ENCODE data around the gene DAP. TPM values are rescaled to one million over a fixed set of nuclear protein-coding genes. Genes with fewer than 3 reads are reported as not detected.
A peak's percentile ranks its signal among the peaks of the same experiment; 100 is the strongest.

The DAP gene
- total RNA-seq, 3 donors from 2014 or later, result 60.8 to 63.8 (median 61.9) TPM

GRCh38 chr5:10704949-10705621 is 55.9 kb downstream of the DAP start:
- no peaks in the 10 kb centered on the region for H3K9me3 ChIP-seq
- no peaks in the 10 kb centered on the region for H3K36me3 ChIP-seq
- DNase-seq (ENCODE audit: low spot score in 2 of 2), result no peak
- intact Hi-C loops (cut with DNase I; ENCODE audit: low total_unique reads), result no loop called here
- H3K4me1 ChIP-seq, result peaks cover 0 to 13% of the 10 kb centered on the region in 2 donors
- peak overlapping the region; percentile 8 to 65 for H3K27ac ChIP-seq
- no peak overlapping the region for H3K4me3 ChIP-seq
- TF ChIP-seq POLR2AphosphoS5 (IDR thresholded peaks at IDR 0.05) (no peak), CTCF (IDR thresholded peaks at IDR 0.05) (no peak), POLR2A (IDR thresholded peaks at IDR 0.05) (no peak)
- H3K27me3 ChIP-seq, result no peaks in the 10 kb centered on the region

GRCh38 chr5:10703676-10704075 is 57.4 kb downstream of the DAP start:
- Histone ChIP-seq H3K9me3 (no peaks in the 10 kb centered on the region), H3K36me3 (no peaks in the 10 kb centered on the region), H3K4me3 (no peak overlapping the region), H3K27ac (peak overlapping the region; percentile 62 to 65), H3K27me3 (no peaks in the 10 kb centered on the region), H3K4me1 (peaks cover 0 to 13% of the 10 kb centered on the region in 2 donors)
- TF ChIP-seq CTCF (IDR thresholded peaks at IDR 0.05) (no peak), POLR2AphosphoS5 (IDR thresholded peaks at IDR 0.05) (no peak)
- intact Hi-C loops (cut with DNase I; ENCODE audit: low total_unique reads), result no loop called here
- DNase-seq (ENCODE audit: low spot score in 2 of 2), result peak in 1 of 2 donors; percentile 60

GRCh38 chr5:10702911-10703491 is 58.0 kb downstream of the DAP start:
- Histone ChIP-seq H3K9me3 (no peaks in the 10 kb centered on the region), H3K4me1 (peaks cover 0 to 13% of the 10 kb centered on the region in 2 donors), H3K36me3 (no peaks in the 10 kb centered on the region), H3K27ac (peak overlapping the region in 1 of 2 donors; percentile 65), H3K27me3 (no peaks in the 10 kb centered on the region), H3K4me3 (no peak overlapping the region)
- intact Hi-C loops (cut with DNase I; ENCODE audit: low total_unique reads), result no loop called here
- no peak for DNase-seq (ENCODE audit: low spot score in 2 of 2)
- TF ChIP-seq POLR2A (IDR thresholded peaks at IDR 0.05) (no peak), CTCF (IDR thresholded peaks at IDR 0.05) (no peak), POLR2AphosphoS5 (IDR thresholded peaks at IDR 0.05) (no peak)

GRCh38 chr5:10702040-10702629 is 58.9 kb downstream of the DAP start:
- Histone ChIP-seq H3K9me3 (no peaks in the 10 kb centered on the region), H3K4me1 (peaks cover 0 to 13% of the 10 kb centered on the region in 2 donors), H3K27me3 (no peaks in the 10 kb centered on the region), H3K27ac (peak overlapping the region in 1 of 2 donors; percentile 20), H3K36me3 (no peaks in the 10 kb centered on the region), H3K4me3 (no peak overlapping the region)
- no peak for DNase-seq (ENCODE audit: low spot score in 2 of 2)
- intact Hi-C loops (cut with DNase I; ENCODE audit: low total_unique reads), result no loop called here
- TF ChIP-seq POLR2A (IDR thresholded peaks at IDR 0.05) (no peak), CTCF (IDR thresholded peaks at IDR 0.05) (no peak), POLR2AphosphoS5 (IDR thresholded peaks at IDR 0.05) (no peak)

GRCh38 chr5:10701567-10702039 is 59.4 kb downstream of the DAP start:
- no peak overlapping the region for H3K4me3 ChIP-seq
- no peaks in the 10 kb centered on the region for H3K9me3 ChIP-seq
- H3K27me3 ChIP-seq, result no peaks in the 10 kb centered on the region
- no peaks in the 10 kb centered on the region for H3K36me3 ChIP-seq
- intact Hi-C loops (cut with DNase I; ENCODE audit: low total_unique reads), result no loop called here
- no peak for DNase-seq (ENCODE audit: low spot score in 2 of 2)
- TF ChIP-seq POLR2AphosphoS5 (IDR thresholded peaks at IDR 0.05) (no peak), CTCF (IDR thresholded peaks at IDR 0.05) (peak in 1 of 3 donors; percentile 16)
- no peak overlapping the region for H3K27ac ChIP-seq
- peaks cover 0 to 13% of the 10 kb centered on the region in 2 donors for H3K4me1 ChIP-seq
